HepG2 (cell line): ENCODE results near the gene TMEM8B. TPM values are rescaled to one million over a fixed set of nuclear protein-coding genes. Genes with fewer than 3 reads are reported as not detected.
A peak's percentile ranks its signal among the peaks of the same experiment; 100 is the strongest.

Experiments
- ATF2 ChIP-seq: sonication (generic); formaldehyde crosslinking; IDR thresholded peaks from 2 replicates; pipeline ENCODE4 v1.4.0; 2020; ENCODE audit warnings: missing genetic modification reagents
- CREB1 ChIP-seq, 2 experiments: fragments of 450-650 bp in 1 of 2; IDR thresholded peaks; 2 replicates each; pipeline ENCODE4 v1.6.1; 2016 to 2017; ENCODE audit warnings: control low read depth in 1 of 2, mild to moderate bottlenecking in 1 of 2, missing compliant biosample characterization in 1 of 2, missing genetic modification characterization in 1 of 2
- ETV6 ChIP-seq: sonication (generic); formaldehyde crosslinking; conservative IDR thresholded peaks from 2 replicates; pipeline ENCODE4 v1.4.0; 2020; ENCODE audit warnings: missing genetic modification reagents
- HNF1B ChIP-seq: sonication (generic); formaldehyde crosslinking; IDR thresholded peaks from 2 replicates; pipeline ENCODE4 v1.5.1; 2020; ENCODE audit warnings: mild to moderate bottlenecking, moderate library complexity, missing genetic modification reagents
- POGZ ChIP-seq: sonication (generic); formaldehyde crosslinking; IDR thresholded peaks from 2 replicates; pipeline ENCODE4 v1.4.0; 2020; ENCODE audit warnings: mild to moderate bottlenecking, missing genetic modification reagents
- ZBTB20 ChIP-seq: sonication (generic); formaldehyde crosslinking; IDR thresholded peaks from 2 replicates; pipeline ENCODE4 v1.8.1; 2023; ENCODE audit warnings: missing genetic modification reagents, low read depth, mild to moderate bottlenecking, borderline replicate concordance
- ZHX2 ChIP-seq, 2 experiments: sonication (generic) in 1 of 2; formaldehyde crosslinking in 1 of 2; IDR thresholded peaks; 2 replicates each; pipeline versions ENCODE4 v1.6.1 to v1.9.0; 2014 to 2022; ENCODE audit warnings: antibody characterized with exemption in 1 of 2, borderline replicate concordance in 1 of 2, inconsistent platforms in 1 of 2, low read depth in 1 of 2, missing genetic modification reagents in 1 of 2
- ZNF205 ChIP-seq: IDR thresholded peaks from 2 replicates; pipeline ENCODE4 v1.6.1; 2018; ENCODE audit warnings: missing biosample characterization, missing genetic modification reagents
- ZNF362 ChIP-seq: sonication (generic); formaldehyde crosslinking; IDR thresholded peaks from 2 replicates; pipeline ENCODE4 v1.4.0; 2020; ENCODE audit warnings: missing genetic modification reagents, mild to moderate bottlenecking, borderline replicate concordance
- ZNF430 ChIP-seq: sonication (generic); formaldehyde crosslinking; IDR thresholded peaks from 2 replicates; pipeline ENCODE4 v1.9.0; 2021; ENCODE audit warnings: mild to moderate bottlenecking, missing genetic modification reagents
- ZNF564 ChIP-seq: sonication (generic); formaldehyde crosslinking; IDR thresholded peaks from 2 replicates; pipeline ENCODE4 v1.8.1; 2023; ENCODE audit warnings: mild to moderate bottlenecking, missing genetic modification reagents
- ZNF784 ChIP-seq: sonication (generic); formaldehyde crosslinking; IDR thresholded peaks from 2 replicates; pipeline ENCODE4 v1.5.1; 2020; ENCODE audit warnings: missing genetic modification reagents, mild to moderate bottlenecking, borderline replicate concordance
- polyA plus RNA-seq, 8 experiments: library from polyadenylated mRNA; depleted of rRNA in 3 of 8; stranded (reverse) in 7 of 8; unstranded in 1 of 8; fragments of >200 nt; fragmentation: Illumina TruSeq in 4 of 8; extraction: Trizol in 4 of 8; gene quantifications; 2 replicates each; pipeline versions ENCODE4 v1.2.1 to v1.2.3, GENCODE V29; 2011 to 2016; ENCODE audit warnings: low read depth in 4 of 8, missing spikeins in 1 of 8, mixed read lengths in 1 of 8; ENCODE audit not compliant: insufficient read depth in 1 of 8
- total RNA-seq, 5 experiments: library from RNA; depleted of rRNA; stranded (reverse); fragments of >200 nt; fragmentation: Illumina TruSeq; extraction: Trizol; gene quantifications; 2 replicates each; pipeline ENCODE4 v1.2.3, GENCODE V29; 2016; ENCODE audit warnings: low read depth in 1 of 5

TMEM8B gene
- total and polyA plus RNA-seq, 2 of the 13 experiments (the other 11 are each of a cell fraction or from before 2014, with no cell fraction given) = 2.1 to 2.7 TPM

- TF ChIP-seq ZHX2 (IDR thresholded peaks at IDR 0.05; ENCODE audit: low read depth) (no peak), ZHX2 (CRISPR knock-in tag; IDR thresholded peaks at IDR 0.05; ENCODE audit: borderline replicate concordance) (0 out of 2 replicates have a peak, but pooled peaks have one; percentile 86), ZNF564 (CRISPR knock-in tag) (0 out of 2 replicates have a peak, but pooled peaks have one; percentile 34), ZNF430 (CRISPR knock-in tag) (no peak; the same call in none of the 2 replicates), CREB1 (IDR thresholded peaks at IDR 0.05) (no peak), CREB1 (CRISPR knock-in tag; IDR thresholded peaks at IDR 0.05) (peak; percentile 23; the same call in 1 of the 2 replicates), ATF2 (CRISPR knock-in tag) (peak; percentile 96), ZBTB20 (peak; percentile 87; the same call in 1 of the 2 replicates), ZNF362 (CRISPR knock-in tag) (no peak), POGZ (CRISPR knock-in tag) (no peak), ETV6 (CRISPR knock-in tag) (no peak), ZNF784 (peak; percentile 30; the same call in 1 of the 2 replicates), ZNF205 (CRISPR knock-in tag) (peak; percentile 73; the same call in 1 of the 2 replicates), HNF1B (0 out of 2 replicates have a peak, but pooled peaks have one; percentile 17)
These were observed 14.8 kb upstream of the TMEM8B start (continued) for GRCh38 chr9:35814106-35814840.
